ENCODE results near the gene TBX4. TPM values are rescaled to one million over a fixed set of nuclear protein-coding genes. Genes with fewer than 3 reads are reported as not detected.
A peak's percentile ranks its signal among the peaks of the same experiment; 100 is the strongest.

Gene TBX4
- total and polyA plus RNA-seq, 2 of the 13 experiments (the other 11 are each of a cell fraction or from before 2014, with no cell fraction given), result 0.11 to 1.1 TPM

- peak; percentile 52; the same call in 1 of the 2 replicates for TF ChIP-seq MYPOP (CRISPR knock-in tag; IDR thresholded peaks at IDR 0.05)
- TF ChIP-seq ZNF549 (CRISPR knock-in tag; IDR thresholded peaks at IDR 0.05), result no peak
- TF ChIP-seq ZC3H4 (CRISPR knock-in tag; IDR thresholded peaks at IDR 0.05; ENCODE audit: borderline replicate concordance), result no peak
- no peak for TF ChIP-seq ZFP37 (CRISPR knock-in tag; IDR thresholded peaks at IDR 0.05; ENCODE audit: borderline replicate concordance)
- TF ChIP-seq FOXP1 (IDR thresholded peaks at IDR 0.05), result no peak
- TF ChIP-seq FOXP1 (CRISPR knock-in tag; IDR thresholded peaks at IDR 0.05), result peak; percentile 68; the same call in 1 of the 2 replicates
- TF ChIP-seq HBP1 (CRISPR knock-in tag; IDR thresholded peaks at IDR 0.05; ENCODE audit: low read depth), result no peak
- TF ChIP-seq ZNF598 (CRISPR knock-in tag; IDR thresholded peaks at IDR 0.05; ENCODE audit: borderline replicate concordance), result no peak; the same call in 1 of the 2 replicates
- peak; percentile 84 for TF ChIP-seq ZNF296 (CRISPR knock-in tag; conservative IDR thresholded peaks at IDR 0.05)
- peak; percentile 64; the same call in 1 of the 2 replicates for TF ChIP-seq ZNF607 (CRISPR knock-in tag; IDR thresholded peaks at IDR 0.05; ENCODE audit: borderline replicate concordance)
- TF ChIP-seq MXD1 (CRISPR knock-in tag; IDR thresholded peaks at IDR 0.05), result 0 out of 2 replicates have a peak, but pooled peaks have one; percentile 62
- TF ChIP-seq BCL3 (CRISPR knock-in tag; IDR thresholded peaks at IDR 0.05), result no peak
- TF ChIP-seq SETDB1 (CRISPR knock-in tag; IDR thresholded peaks at IDR 0.05; ENCODE audit: borderline replicate concordance), result no peak
- peak; percentile 77 for TF ChIP-seq PATZ1 (CRISPR knock-in tag; IDR thresholded peaks at IDR 0.05)
- no peak; the same call in 1 of the 2 replicates for TF ChIP-seq PHF20 (CRISPR knock-in tag; IDR thresholded peaks at IDR 0.05)
- no peak for TF ChIP-seq KDM4B (CRISPR knock-in tag; IDR thresholded peaks at IDR 0.05)
- peak; percentile 43; the same call in 1 of the 2 replicates for TF ChIP-seq KMT2A (CRISPR knock-in tag; IDR thresholded peaks at IDR 0.05)
- TF ChIP-seq SP2 (CRISPR knock-in tag; IDR thresholded peaks at IDR 0.05), result no peak
- TF ChIP-seq MAX (IDR thresholded peaks at IDR 0.05), result peak; percentile 95
These were observed 2.4 kb downstream of the TBX4 start (continued) for GRCh38 chr17:61454381-61455323.

Measured in HepG2 (cell line).